GM19239 (cell line): Measurements from ENCODE around the gene TOR1A.
"Not testable (repeated sequence)": the region's sequence is repeated elsewhere in the genome, so short reads cannot be mapped to it uniquely, and the experiment has no call there.

Source experiments
- DNase-seq: peaks from one replicate; pipeline ENCODE4 v3.0.0; 2011; ENCODE audit warnings: low spot score; ENCODE audit not compliant: insufficient read length
- FAIRE-seq: peaks from 2 replicates; lab custom pipeline; 2011; peaks lifted over from hg19 to GRCh38; lab: Jason Lieb, UNC

Gene TOR1A

DNA sequence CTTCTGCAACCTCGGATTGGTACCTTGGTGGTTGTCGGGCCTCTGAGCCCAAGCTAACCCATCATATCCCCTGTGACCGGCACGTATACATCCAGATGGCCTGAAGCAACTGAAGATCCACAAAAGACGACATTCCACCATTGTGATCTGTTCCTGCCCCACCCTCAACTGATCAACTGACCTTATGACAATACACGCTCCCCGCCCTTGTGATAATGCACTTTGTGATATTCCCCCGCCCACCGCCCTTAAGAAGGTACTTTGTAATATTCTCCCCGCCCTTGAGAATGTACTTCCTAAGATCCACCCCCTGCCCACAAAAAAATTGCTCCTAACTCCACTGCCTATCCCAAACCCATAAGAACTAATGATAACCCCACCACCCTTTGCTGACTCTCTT is 37.5 kb downstream of the TOR1A start:
- FAIRE-seq: no peak

DNA sequence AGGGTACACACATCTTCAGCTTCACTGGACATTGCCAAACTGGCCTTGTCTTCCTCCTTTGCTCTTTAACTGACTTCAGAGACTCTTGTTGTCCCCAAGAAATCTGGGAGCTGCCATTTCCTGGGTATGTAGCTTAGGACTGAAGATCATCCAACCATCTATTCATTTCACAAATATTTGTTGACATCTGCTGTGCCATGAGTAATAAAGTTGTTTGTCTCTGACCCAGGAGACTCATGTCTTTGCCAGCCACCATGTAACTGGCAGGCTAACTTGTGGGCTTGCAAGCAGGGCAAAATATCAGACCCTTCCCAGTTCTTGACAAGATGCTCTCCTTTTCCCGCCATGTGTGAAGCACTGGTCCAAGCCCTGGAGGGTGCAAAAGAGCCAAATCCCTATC is 38.1 kb downstream of the TOR1A start:
- DNase-seq (no peak), FAIRE-seq (no peak)

More for the DNA sequence above, 37.5 kb downstream of the TOR1A start:
- no peak for DNase-seq

DNA sequence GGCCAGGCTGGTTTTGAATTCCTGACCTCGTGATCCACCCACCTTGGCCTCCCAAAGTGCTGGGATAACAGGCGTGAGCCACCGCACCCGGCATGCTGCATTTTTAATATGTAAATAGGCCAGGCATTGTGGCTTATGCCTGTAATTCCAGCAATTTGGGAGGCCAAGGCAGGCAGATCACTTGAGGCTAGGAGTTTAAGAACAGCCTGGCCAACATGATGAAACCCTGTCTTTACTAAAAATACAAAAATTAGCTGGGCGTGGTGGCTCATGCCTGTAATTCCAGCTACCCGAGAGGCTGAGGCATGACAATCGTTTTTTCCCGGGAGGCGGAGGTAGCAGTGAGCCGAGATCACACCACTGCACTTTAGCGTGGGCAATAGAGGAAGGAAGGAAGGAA is 39.0 kb downstream of the TOR1A start:
- FAIRE-seq, DNase-seq: not testable (repeated sequence)

DNA sequence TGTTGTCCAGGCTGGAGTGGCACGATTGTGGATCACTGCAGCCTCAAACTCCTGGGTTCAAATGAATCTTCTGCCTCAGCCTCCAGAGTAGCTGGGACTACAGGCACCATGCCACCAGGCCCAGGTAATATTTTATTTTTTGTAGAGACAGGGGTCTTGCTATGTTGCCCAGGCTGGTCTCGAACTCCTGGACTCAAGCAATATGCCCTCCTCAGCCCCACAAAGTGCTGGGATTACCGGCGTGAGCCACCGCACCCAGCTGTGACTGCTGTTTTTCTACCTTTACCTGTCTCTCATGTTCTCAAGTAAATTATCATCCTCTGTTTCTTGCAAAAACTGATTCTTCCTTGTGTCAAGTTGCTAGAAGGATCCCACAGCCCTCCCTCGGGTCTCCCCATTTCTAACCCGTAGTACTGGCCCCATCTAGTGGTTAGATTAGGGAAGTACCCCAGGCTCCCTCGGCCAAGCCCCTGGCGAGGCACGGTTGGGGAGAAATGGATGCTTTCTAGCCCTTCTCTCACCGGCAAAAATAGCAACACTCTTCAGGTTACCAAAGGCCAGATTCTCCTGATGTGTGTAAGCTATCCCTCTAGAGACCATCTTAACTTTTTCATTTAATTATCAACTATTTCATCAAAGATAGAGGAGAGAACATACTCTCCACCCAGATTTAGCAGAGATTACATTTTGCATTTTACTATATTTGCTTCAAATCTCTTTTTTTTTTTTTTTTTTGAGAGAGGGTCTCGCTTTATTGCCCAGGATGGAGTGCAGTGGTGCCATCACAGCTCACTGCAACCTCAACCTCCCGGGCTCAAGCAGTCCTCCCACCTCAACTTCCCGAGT is 40.2 kb downstream of the TOR1A start:
- DNase-seq (peak; percentile 80), FAIRE-seq (peak; percentile 93)

DNA sequence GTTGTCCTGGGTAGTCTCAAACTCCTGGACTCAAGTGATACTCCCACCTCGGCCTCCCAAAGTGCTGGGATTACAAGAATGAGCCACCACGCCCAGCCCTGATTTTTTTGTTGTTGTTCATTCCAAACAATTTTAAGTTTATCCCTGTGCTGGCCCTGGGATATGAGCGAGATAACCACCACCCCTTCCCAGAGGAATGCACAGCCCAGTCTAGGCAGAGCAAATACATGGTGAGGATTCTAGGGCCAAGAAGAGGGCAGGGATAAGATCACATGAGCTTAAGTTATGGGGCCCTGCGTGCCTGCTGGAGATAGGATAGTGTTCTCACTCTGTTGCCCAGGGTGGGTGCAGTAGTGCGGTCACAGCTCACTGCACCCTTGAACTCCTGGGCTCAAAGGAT is 42.0 kb downstream of the TOR1A start:
- FAIRE-seq (no peak), DNase-seq (no peak)

DNA sequence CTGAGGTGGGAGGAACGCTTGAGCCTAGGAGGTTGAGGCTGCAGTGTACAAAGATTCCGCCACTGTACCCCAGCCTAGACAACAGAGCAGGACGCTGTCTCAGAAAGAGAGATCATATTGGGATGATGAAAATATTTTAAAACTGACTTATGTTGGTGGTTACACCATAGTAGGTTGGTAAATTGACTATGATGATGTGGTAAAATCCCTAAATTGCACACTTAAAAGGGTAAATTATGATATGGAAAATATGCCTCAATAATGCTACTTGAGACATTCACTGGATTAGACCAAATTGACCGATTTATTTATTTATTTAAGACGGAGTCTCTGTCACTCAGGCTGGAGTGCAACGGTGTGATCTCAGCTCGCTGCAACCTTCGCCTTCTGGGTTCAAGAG is 42.8 kb downstream of the TOR1A start:
- FAIRE-seq (no peak), DNase-seq (no peak)

DNA sequence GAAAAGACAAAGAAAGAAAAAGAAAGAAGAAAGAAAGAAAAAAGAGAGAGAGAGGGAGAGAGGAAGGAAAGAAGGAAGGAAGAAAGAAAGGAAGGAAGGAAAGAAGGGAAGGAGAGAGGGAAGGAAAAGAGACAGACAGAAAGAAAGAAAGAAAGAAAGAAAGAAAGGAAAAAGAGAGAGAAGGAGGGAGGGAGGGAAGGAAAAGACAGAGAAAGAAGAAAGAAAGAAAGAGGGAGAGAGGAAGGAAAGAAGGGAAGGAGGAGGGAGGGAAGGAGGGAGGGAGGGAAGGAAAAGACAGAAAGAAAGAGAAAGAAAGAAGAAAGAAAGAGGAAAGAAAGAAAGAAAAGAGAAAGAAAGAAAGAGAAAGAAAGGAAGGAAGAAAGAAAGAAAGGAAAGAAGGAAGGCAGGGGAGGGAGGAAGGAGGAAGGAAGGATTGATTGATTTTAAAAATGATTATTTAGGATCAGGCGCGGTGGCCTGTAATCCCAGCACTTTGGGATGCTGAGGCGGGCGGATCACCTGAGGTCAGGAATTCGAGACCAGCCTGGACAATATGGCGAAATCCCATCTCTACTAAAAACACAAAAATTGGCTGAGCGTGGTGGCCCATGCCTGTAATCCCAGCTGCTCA is 44.3 kb downstream of the TOR1A start:
- no peak for DNase-seq
- no peak for FAIRE-seq

DNA sequence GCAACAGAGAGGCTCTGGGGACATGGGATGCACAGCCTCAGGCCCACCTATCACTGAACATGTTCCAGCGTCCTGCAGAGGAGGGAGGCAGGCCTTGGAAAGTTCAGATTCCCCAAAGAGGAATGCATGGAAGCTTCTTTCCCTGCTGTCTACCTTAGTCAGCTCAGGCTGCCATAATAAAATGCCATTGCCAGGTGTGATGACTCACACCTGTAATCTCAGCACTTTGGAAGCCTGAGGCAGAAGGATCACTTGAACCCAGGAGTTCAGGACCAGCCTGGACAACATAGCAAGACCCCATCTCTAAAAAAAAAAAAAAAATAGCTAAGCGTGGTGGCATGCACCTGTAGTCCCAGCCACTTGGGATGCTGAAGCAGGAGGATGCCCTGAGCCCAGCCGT is 45.5 kb downstream of the TOR1A start:
- no peak for FAIRE-seq

DNA sequence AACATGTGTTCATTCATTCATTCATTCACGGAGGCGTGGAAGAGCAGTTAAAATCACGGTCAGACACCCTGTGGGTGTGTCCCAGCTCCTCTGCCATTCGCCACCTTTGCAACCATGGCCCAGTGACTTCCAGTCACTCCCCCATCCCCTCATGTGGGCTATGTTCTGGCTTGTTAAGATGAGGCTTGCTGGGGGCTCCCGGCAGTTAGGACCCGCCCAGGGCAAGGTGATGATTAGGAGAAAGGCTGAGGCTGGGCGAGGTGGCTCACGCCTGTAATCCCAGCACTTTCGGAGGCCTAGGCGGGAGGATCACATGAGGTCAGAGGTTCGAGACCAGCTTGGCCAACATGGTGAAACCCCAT is 46.2 kb downstream of the TOR1A start:
- no peak for FAIRE-seq

More for the DNA sequence above, 45.5 kb downstream of the TOR1A start:
- DNase-seq: no peak

DNA sequence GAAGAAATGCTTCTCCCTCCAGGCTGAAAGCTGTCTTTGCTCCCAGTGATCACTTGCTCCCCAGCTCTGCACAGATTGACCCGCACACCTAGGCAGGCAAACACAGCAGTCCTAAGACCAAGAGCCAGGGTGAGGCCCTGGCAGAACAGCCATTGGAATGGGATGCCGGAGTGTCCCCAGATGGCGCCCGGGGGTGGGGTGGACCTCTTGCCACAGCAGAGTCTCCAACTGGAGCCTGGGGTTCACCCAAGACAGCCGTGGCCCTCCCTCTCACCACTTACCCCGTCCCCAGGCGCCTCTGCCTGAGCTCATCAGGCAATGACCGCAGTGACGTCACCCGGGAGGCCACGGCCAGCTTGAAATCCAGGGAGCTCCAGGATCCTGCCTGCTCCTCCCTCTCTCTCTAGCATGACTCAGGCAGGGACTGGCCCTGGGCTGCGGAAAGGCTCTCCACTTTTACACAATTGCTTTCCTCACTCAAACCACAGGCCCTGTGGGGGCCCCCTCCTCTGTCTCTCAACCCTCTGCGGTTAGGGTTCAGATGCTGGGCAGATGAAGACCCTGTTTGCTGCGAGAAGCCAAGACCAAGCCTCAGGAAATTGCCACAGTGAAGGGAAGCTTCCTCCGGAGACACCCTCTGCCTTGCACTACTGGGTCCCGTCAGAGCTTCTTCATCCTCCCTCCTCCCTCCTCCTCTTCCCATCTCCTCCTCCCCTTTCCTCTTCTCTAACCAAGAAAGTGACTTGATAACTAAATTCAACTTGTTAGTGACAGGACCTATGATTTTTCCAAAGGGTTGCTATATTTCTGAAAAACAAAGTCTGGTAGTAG is 46.8 kb downstream of the TOR1A start:
- DNase-seq (no peak), FAIRE-seq (no peak)

More for the DNA sequence above, 46.2 kb downstream of the TOR1A start:
- DNase-seq: no peak

DNA sequence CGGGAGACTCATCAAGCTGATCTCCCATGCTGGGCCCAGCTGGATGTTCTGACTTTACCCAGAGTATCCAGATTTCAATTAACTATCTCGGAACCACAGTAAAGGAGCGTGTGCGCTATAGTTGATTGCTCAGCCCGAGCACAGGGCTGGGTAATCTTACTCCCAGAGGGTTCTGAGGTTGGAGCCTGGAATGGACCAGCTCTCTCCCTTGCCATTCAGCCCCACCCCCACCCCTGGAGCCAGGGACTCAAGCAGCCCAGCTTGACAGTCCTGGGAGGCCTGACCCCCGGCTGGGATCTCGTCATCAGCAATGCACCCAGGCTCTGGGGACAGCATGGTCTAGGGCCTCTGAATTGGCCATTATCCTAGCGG is 47.4 kb downstream of the TOR1A start:
- FAIRE-seq (no peak), DNase-seq (no peak)

DNA sequence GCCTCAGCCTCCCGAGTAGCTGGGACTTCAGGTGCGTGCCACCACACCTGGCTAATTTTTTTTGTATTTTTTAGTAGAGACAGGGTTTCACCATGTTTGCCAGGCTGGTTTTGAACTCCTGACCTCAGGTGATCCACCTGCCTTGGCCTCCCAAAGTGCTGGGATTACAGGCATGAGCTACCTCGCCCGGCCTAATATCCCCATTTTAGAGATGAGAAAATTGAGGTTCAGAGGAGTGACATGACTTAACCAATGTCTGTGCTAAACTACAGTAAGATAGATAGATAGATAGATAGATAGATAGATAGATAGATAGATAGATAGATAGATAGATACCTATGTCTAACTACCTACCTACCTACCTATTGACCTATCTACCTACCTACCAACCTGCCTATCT is 47.8 kb downstream of the TOR1A start:
- not testable (repeated sequence) for FAIRE-seq, DNase-seq

DNA sequence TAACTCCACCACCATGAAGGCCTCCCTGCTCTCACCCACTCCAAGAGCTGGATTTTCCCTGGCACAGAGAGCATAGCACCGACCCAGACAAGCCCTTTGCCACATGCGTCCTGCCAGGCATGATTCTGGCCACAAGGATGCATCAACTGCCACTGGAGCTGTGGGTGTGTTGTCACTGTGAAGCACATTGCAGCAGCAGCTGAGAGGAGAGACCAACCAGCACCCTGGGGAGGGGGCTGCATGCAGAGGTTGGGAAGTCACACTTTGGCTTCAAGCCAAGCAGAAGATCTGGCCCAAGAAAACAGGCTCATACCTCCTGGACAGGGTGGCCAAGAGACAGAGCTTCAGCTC is 48.5 kb downstream of the TOR1A start:
- FAIRE-seq: no peak
- no peak for DNase-seq

DNA sequence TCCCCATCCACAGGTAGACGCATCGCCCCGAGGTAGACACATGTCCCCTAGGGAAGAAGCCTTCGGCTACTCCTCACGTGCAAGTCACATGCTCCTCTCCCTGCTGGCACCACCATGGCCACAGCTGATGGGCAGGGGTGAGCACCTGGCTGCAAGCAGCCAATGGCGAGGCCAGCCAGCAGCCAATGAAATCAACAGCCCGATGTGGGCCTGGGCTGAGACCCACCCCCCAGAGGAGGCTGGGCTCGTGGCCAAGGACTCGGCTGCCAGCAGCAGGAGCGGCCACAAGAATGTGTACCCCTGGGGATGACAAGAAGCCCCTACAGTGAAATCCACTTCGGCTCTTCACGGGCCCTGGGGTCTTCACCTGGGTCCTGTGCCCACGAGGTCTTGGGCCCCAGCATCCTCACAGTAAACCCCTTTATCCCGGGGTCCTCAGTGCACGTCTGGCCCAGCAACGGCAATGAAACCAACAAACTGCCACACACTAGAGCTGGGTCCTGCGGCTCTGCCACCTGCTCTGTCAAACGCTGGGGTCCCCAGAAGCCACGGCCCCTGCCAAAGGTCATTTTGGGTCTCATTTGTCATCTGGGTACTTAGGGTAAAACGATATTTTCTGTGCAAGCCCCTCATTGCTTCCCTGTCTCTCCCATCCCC is 49.0 kb downstream of the TOR1A start:
- no peak for FAIRE-seq
- DNase-seq: no peak

DNA sequence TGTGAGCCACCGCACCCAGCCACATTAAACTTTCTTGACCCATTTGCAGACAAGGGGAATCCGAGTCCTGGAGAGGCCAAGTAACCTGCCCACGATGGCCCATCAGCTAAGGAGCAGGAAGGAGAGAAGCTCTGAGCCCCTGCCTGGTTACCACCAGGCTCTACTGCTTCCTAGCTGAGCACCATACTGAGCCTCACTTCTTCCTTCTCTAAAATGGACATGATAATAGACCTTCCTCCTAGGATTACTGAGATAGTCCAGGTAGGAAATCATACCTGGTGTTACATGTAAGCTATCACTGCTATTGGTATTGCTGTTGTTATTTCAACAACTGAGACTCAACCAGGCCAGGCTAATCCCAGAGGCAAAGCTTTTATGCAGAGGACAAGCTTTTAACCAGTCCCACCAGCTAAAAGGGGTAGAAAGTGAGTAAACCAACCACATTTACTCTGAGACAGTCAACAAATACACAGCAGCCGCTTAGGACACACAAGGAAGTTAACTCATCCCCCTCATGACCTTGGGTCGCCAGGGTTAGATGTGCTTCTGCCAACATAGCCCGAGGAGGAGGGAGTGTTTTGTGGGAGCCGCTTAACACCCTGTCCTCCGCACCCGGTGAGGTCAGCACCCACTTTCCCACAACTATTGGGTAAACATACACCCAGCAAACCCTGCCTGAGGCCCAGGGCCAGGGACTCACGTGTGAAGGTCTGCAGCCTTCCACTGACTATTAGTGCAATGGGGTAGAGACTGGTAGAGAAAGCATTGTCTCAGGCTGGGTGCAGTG is 50.5 kb downstream of the TOR1A start:
- FAIRE-seq (no peak), DNase-seq (no peak)

DNA sequence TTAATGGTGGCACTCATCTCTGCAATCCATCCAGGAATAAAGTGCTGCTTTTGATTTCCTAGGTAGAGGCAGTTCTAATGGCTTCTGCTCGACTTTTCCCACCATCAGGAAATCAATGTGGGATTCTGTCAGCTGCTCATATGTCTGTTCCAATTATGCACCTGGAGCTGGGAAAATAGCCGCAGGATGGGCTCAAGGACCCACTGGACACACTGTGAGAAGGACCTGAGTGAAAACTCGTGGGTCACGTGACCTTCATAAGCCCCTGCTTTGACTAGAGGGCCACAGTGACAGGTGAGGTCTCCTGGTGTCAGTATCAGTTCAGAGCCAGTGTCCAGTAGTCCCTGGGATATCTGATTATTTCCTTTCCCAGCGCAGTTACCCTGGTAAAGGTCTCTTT is 53.2 kb downstream of the TOR1A start:
- no peak for FAIRE-seq
- DNase-seq: no peak

DNA sequence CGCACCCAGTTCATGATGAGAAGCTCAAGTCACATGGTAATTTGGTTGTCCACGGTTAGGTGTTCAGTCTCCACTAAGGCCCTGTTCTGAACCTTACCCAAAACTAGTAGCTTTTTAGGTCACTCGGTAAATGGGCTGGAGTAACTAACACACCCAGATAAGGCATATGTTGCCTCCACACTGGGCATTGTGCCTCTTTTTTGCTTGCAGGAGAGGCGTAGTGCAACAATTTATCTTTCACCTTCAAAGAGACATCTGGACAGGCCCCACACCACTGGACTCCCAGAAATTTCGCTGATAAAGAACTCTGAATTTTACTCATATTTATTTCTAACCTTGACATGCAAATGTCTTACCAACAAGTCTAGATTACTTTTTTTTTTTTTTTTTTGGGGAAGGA is 54.3 kb downstream of the TOR1A start:
- no peak for FAIRE-seq
- DNase-seq: no peak

DNA sequence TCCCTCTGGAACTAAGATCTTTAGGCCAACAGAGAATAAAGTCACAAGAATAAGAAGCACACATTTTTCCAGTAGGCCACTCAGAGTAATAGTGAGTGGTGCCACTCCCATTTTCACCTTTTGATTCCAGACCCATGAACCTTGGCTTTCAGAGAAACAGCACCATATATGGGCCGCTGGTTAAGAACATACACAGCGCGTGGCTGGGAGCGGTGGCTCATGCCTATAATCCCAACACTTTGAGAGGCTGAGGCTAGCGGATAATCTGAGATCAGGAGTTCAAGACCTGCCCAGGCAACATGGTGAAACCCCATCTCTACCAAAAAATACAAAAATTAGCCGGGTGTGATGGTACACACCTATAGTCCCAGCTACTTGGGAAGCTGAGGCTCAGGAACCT is 55.5 kb downstream of the TOR1A start:
- no peak for FAIRE-seq
- no peak for DNase-seq

DNA sequence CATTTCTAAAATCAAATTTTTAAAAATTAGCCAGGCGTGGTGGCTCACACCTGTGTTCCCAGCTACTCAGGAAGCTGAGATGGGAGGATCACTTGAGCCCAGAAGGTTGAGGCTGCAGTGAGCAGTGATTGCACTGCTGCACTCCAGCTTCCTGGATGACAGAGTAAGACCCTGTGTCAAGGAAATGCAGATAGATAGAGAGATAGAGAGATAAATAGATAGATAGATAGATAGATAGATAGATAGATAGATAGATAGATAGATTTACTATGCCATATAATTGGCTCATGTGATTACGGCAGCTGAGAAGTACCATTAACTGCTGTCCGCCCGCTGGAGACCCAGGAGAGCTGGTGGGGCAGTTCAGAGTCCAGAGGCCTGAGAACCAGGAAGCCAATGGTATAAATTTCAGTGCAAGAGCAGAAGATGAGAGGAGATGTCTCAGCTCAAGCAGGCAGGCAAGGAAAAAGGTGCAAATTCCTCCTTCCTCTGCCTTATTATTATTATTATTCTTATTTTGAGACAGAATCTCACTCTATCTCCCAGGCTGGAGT is 58.1 kb downstream of the TOR1A start:
- DNase-seq (no peak), FAIRE-seq (no peak)
